H9 (cell line): ENCODE measurements around the gene COL27A1. TPM values are rescaled to one million over a fixed set of nuclear protein-coding genes. Genes with fewer than 3 reads are reported as not detected.

Experiments
- DNase-seq: peaks from one replicate; pipeline ENCODE4 v3.0.0-alpha.2; 2017
- H2AFZ ChIP-seq: one replicate; pipeline ENCODE4 v1.6.1; 2013; ENCODE audit warnings: mild to moderate bottlenecking, low read length, control low read depth, moderate library complexity
- H2AK5ac ChIP-seq: 2 replicates; pipeline ENCODE4 v1.6.1; 2013; ENCODE audit warnings: low read length, control low read depth, mixed read lengths; ENCODE audit not compliant: insufficient read length
- H2BK120ac ChIP-seq: one replicate; pipeline ENCODE4 v1.6.1; 2013; ENCODE audit warnings: low read depth, mild to moderate bottlenecking, low read length, control low read depth, inconsistent platforms; ENCODE audit not compliant: poor library complexity, severe bottlenecking
- H2BK12ac ChIP-seq: 2 replicates; pipeline ENCODE4 v1.6.1; 2013; ENCODE audit warnings: low read length, control low read depth, mixed read lengths, low read depth; ENCODE audit not compliant: insufficient read length
- H2BK15ac ChIP-seq: 2 replicates; pipeline ENCODE4 v1.6.1; 2013; ENCODE audit warnings: low read depth, low read length, control low read depth
- H2BK20ac ChIP-seq: one replicate; pipeline ENCODE4 v1.6.1; 2013; ENCODE audit warnings: low read depth, mild to moderate bottlenecking, low read length, control low read depth, inconsistent platforms; ENCODE audit not compliant: poor library complexity, severe bottlenecking
- H2BK5ac ChIP-seq: 2 replicates; pipeline ENCODE4 v1.6.1; 2013; ENCODE audit warnings: low read length, control low read depth, mixed read lengths; ENCODE audit not compliant: insufficient read length
- H3K14ac ChIP-seq: 2 replicates; pipeline ENCODE4 v1.6.1; 2013; ENCODE audit warnings: low read length, control low read depth; ENCODE audit not compliant: insufficient read depth
- H3K18ac ChIP-seq: 2 replicates; pipeline ENCODE4 v1.6.1; 2013; ENCODE audit warnings: low read depth, mild to moderate bottlenecking, mixed read lengths, low read length, control low read depth; ENCODE audit not compliant: insufficient read length
- H3K23ac ChIP-seq: 2 replicates; pipeline ENCODE4 v1.6.1; 2013; ENCODE audit warnings: low read length, control low read depth, mixed read lengths, low read depth; ENCODE audit not compliant: insufficient read length
- H3K23me2 ChIP-seq: 2 replicates; pipeline ENCODE4 v1.6.1; 2013; ENCODE audit warnings: low read depth, mild to moderate bottlenecking, mixed read lengths, low read length, control low read depth; ENCODE audit not compliant: insufficient read length, poor library complexity, severe bottlenecking
- H3K27ac ChIP-seq: 2 replicates; pipeline ENCODE4 v1.5.1; 2013; ENCODE audit warnings: low read length, control low read depth, mixed read lengths, low read depth; ENCODE audit not compliant: insufficient read length
- H3K27me3 ChIP-seq: 2 replicates; pipeline ENCODE4 v1.6.1; 2013; ENCODE audit warnings: low read length, control low read depth, inconsistent platforms; ENCODE audit not compliant: insufficient read depth
- H3K4ac ChIP-seq: 2 replicates; pipeline ENCODE4 v1.6.1; 2013; ENCODE audit warnings: low read depth, mild to moderate bottlenecking, control low read depth, inconsistent platforms, low read length, moderate library complexity
- H3K4me1 ChIP-seq: 2 replicates; pipeline ENCODE4 v1.6.1; 2013; ENCODE audit warnings: low read length, control low read depth, inconsistent platforms; ENCODE audit not compliant: insufficient read depth
- H3K4me2 ChIP-seq: 2 replicates; pipeline ENCODE4 v1.6.1; 2013; ENCODE audit warnings: low read length, control low read depth, mixed read lengths; ENCODE audit not compliant: insufficient read length, insufficient read depth
- H3K56ac ChIP-seq: 2 replicates; pipeline ENCODE4 v1.6.1; 2013; ENCODE audit warnings: low read depth, mild to moderate bottlenecking, mixed read lengths, low read length, control low read depth; ENCODE audit not compliant: insufficient read length
- H3K79me1 ChIP-seq: 2 replicates; pipeline ENCODE4 v1.6.1; 2013; ENCODE audit warnings: low read depth, mild to moderate bottlenecking, moderate library complexity, low read length, control low read depth, inconsistent platforms; ENCODE audit not compliant: insufficient read depth, poor library complexity, severe bottlenecking
- H3K79me2 ChIP-seq: 2 replicates; pipeline ENCODE4 v1.6.1; 2013; ENCODE audit warnings: low read length, control low read depth, inconsistent platforms; ENCODE audit not compliant: insufficient read depth
- H3K9ac ChIP-seq: 2 replicates; pipeline ENCODE4 v1.6.1; 2013; ENCODE audit warnings: low read length, control low read depth, mixed read lengths; ENCODE audit not compliant: insufficient read length; ENCODE audit errors: extremely low read depth
- H3K9me3 ChIP-seq: one replicate; pipeline ENCODE4 v1.6.1; 2013; ENCODE audit warnings: low read depth, low read length, inconsistent platforms; ENCODE audit not compliant: control insufficient read depth
- H3T11ph ChIP-seq: one replicate; pipeline ENCODE4 v1.6.1; 2013; ENCODE audit warnings: mild to moderate bottlenecking, low read length, control low read depth, inconsistent platforms
- H4K20me1 ChIP-seq: one replicate; pipeline ENCODE4 v1.6.1; 2013; ENCODE audit not compliant: control insufficient read depth, insufficient read length, insufficient read depth
- H4K5ac ChIP-seq: 2 replicates; pipeline ENCODE4 v1.6.1; 2013; ENCODE audit warnings: low read depth, mild to moderate bottlenecking, mixed read lengths, low read length, control low read depth; ENCODE audit not compliant: insufficient read length
- H4K8ac ChIP-seq: replicated peaks from 2 replicates; pipeline ENCODE4 v1.6.1; 2013; ENCODE audit warnings: low read length, control low read depth, mixed read lengths, low read depth; ENCODE audit not compliant: insufficient read length
- H4K91ac ChIP-seq: 2 replicates; pipeline ENCODE4 v1.6.1; 2013; ENCODE audit warnings: low read depth, mild to moderate bottlenecking, moderate library complexity, mixed read lengths, low read length, control low read depth; ENCODE audit not compliant: insufficient read length
- H3K27ac Mint-ChIP-seq, 3 experiments: 2 replicates in 2 of 3; 3 replicates in 1 of 3; pipeline ENCODE4 v1.8.0; 2020 to 2021; ENCODE audit warnings: mixed read lengths in 3 of 3, mild to moderate bottlenecking in 1 of 3, moderate library complexity in 1 of 3
- H3K27me3 Mint-ChIP-seq: 2 replicates; pipeline ENCODE4 v1.8.0; 2021; ENCODE audit warnings: low read depth, mild to moderate bottlenecking, moderate library complexity, mixed read lengths
- H3K36me3 Mint-ChIP-seq, 3 experiments: 2 replicates in 2 of 3; 3 replicates in 1 of 3; pipeline ENCODE4 v1.8.0; 2020 to 2021; ENCODE audit warnings: low read depth in 3 of 3, mixed read lengths in 3 of 3; ENCODE audit not compliant: insufficient read depth in 1 of 3
- H3K4me1 Mint-ChIP-seq, 2 experiments: 2 replicates each; pipeline ENCODE4 v1.8.0; 2020; ENCODE audit warnings: mixed read lengths in 2 of 2
- H3K4me3 Mint-ChIP-seq, 2 experiments: 2 replicates in 1 of 2; 3 replicates in 1 of 2; pipeline ENCODE4 v1.8.0; 2020 to 2021; ENCODE audit warnings: mild to moderate bottlenecking in 2 of 2, mixed read lengths in 2 of 2, moderate library complexity in 1 of 2
- H3K9me3 Mint-ChIP-seq, 2 experiments: 2 replicates in 1 of 2; 3 replicates in 1 of 2; pipeline ENCODE4 v1.8.0; 2020; ENCODE audit warnings: mild to moderate bottlenecking in 2 of 2, mixed read lengths in 2 of 2, moderate library complexity in 1 of 2
- CTCF ChIP-seq: fragments of 200-600 bp; sonication (generic); conservative IDR thresholded peaks from 3 replicates; pipeline ENCODE4 v1.8.0; 2021; ENCODE audit warnings: antibody characterized with exemption, mild to moderate bottlenecking
- WGBS: extraction: QIAGEN DNeasy Blood & Tissue Kit; methylation state at CpG from one replicate; pipeline ENCODE4 v1.1.7; 2013; ENCODE audit warnings: missing lambda C conversion rate, low lambda C conversion rate, mixed read lengths; ENCODE audit not compliant: insufficient read length; ENCODE audit errors: extremely low coverage; 5-methylcytosine and 5-hydroxymethylcytosine counted together
- total RNA-seq: library from RNA; stranded (reverse); gene quantifications from 2 replicates; pipeline ENCODE4 v1.2.1, GENCODE V29; 2021

The COL27A1 gene
- total RNA-seq, 1 experiment from 2014 or later: 17.9 TPM

- H3K27ac Mint-ChIP-seq: no peak overlapping the region
- WGBS: no CpG with 5 or more reads among the region's 1 CpG
Observed at GRCh38 chr9:114124138-114124537, 31.2 kb upstream of the COL27A1 start.

More at GRCh38 chr9:114124138-114124537, 31.2 kb upstream of the COL27A1 start:
- no peak overlapping the region for H2AK5ac ChIP-seq
- Mint-ChIP-seq H3K36me3 (no peaks in the 10 kb centered on the region; a peak in 1 of 7 replicates), H3K4me1 (peaks cover 7 to 26% of the 10 kb centered on the region in 2 experiments), H3K27me3 (peaks cover 34% of the 10 kb centered on the region), H3K9me3 (peaks cover 0 to 3% of the 10 kb centered on the region in 2 experiments; a peak in 2 of 5 replicates), H3K4me3 (no peak overlapping the region)
- no peaks in the 10 kb centered on the region for H3K23me2 ChIP-seq
- H3K14ac ChIP-seq: no peak overlapping the region
- H3K9ac ChIP-seq: no peak overlapping the region
- H3K9me3 ChIP-seq: no peaks in the 10 kb centered on the region
- H3K18ac ChIP-seq: no peak overlapping the region
- no peak overlapping the region for H3K56ac ChIP-seq
- no peak overlapping the region for H3K27ac ChIP-seq
- no peak overlapping the region for H2BK120ac ChIP-seq
- H2BK12ac ChIP-seq: no peak overlapping the region
- no peaks in the 10 kb centered on the region for H3K79me2 ChIP-seq
- H3K23ac ChIP-seq: no peak overlapping the region
- no peak overlapping the region for H2BK5ac ChIP-seq
- no peak overlapping the region for H2BK20ac ChIP-seq
- no peak overlapping the region for H2BK15ac ChIP-seq
- no peak for DNase-seq
- no peak overlapping the region for H2AFZ ChIP-seq
- H3K4ac ChIP-seq: no peak overlapping the region
- no peak overlapping the region for H3T11ph ChIP-seq
- no peaks in the 10 kb centered on the region for H4K20me1 ChIP-seq
- no peak overlapping the region for H3K4me2 ChIP-seq
- no peak overlapping the region for H4K8ac ChIP-seq
- no peaks in the 10 kb centered on the region for H3K79me1 ChIP-seq
- no peak overlapping the region for H4K91ac ChIP-seq
- no peaks in the 10 kb centered on the region for H3K4me1 ChIP-seq
- no peak for TF ChIP-seq CTCF
- H4K5ac ChIP-seq: no peak overlapping the region
- H3K27me3 ChIP-seq: no peaks in the 10 kb centered on the region
